Esophagus squamous epithelium (tissue), 4 donors: ENCODE results near the gene TCF4.

Experiments used
- CTCF ChIP-seq, 6 experiments: fragments of 450-650 bp in 4 of 6; fragments of 200-600 bp in 2 of 6; sonication (generic) in 2 of 6; IDR thresholded peaks; one replicate each; pipeline ENCODE4 v1.5.1; 2016 to 2019; ENCODE audit warnings: antibody characterized with exemption in 6 of 6, mild to moderate bottlenecking in 4 of 6, moderate library complexity in 4 of 6
- POLR2A ChIP-seq, 4 donors: fragments of 450-650 bp; IDR thresholded peaks; one replicate each; pipeline ENCODE4 v1.6.1; 2017; ENCODE audit warnings: antibody characterized with exemption in 4 of 4, mild to moderate bottlenecking in 4 of 4, moderate library complexity in 3 of 4

GRCh38 chr18:55280503-55280902, 307.5 kb downstream of the TCF4 start:
- TF ChIP-seq POLR2A (IDR thresholded peaks at IDR 0.05) (no peak), CTCF (IDR thresholded peaks at IDR 0.05) (no peak)
